Stimulated activated CD4-positive, alpha-beta T cell treated with anti-CD3 and anti-CD28 coated beads, TNF-alpha, amount 100 ng/mL, for 1 hour (primary cell): ENCODE measurements around the gene SUMO3.
"Not testable (repeated sequence)": the region's sequence is repeated elsewhere in the genome, so short reads cannot be mapped to it uniquely, and the experiment has no call there.

Experiments
- DNase-seq, 3 donors: peaks; one replicate each; pipeline ENCODE4 v3.0.0-alpha.2; 2020; ENCODE audit warnings: low read depth in 3 of 3, low spot score in 1 of 3

The SUMO3 gene

GRCh38 chr21:44847261-44848056 lies 29.6 kb upstream of the SUMO3 start:
- DNase-seq, result no peak

GRCh38 chr21:44846485-44847260 lies 28.8 kb upstream of the SUMO3 start:
- peak in 1 of 3 donors; percentile 13 for DNase-seq

DNA sequence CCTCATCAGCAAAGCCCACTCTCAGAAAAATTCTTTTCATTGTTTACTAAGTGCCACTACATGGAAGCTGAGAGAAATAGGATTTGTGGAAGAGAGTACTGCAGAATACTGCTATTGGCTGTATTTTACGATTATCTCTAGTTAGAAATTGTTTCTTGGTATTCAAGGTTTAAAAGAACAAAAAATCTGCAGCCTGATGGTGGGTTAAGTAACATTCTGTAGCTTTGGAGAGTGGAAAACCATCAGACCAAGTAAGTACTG lies 28.3 kb upstream of the SUMO3 start:
- DNase-seq, result no peak

GRCh38 chr21:44845418-44846223 lies 27.8 kb upstream of the SUMO3 start:
- DNase-seq, result peak in 1 of 3 donors; percentile 30

DNA sequence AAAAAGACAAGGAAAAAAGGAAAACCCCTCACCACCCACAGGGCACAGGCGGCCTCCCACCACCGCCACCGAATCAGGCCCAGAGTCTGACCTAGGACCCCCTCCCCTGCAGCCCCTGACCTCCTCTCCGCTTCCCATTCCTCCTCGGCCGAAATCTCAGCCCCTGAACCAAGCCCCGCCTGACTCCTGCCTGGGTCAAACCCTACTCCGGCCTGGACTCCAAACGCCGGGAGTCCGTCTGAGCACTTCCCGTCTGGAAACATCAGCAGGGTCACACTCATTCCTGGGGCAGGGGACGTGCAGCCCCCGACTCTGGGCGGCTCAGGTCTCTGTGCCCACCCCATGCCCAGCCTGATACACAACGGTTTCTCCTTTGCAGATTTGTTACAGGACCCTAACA lies 26.4 kb upstream of the SUMO3 start:
- no peak for DNase-seq

DNA sequence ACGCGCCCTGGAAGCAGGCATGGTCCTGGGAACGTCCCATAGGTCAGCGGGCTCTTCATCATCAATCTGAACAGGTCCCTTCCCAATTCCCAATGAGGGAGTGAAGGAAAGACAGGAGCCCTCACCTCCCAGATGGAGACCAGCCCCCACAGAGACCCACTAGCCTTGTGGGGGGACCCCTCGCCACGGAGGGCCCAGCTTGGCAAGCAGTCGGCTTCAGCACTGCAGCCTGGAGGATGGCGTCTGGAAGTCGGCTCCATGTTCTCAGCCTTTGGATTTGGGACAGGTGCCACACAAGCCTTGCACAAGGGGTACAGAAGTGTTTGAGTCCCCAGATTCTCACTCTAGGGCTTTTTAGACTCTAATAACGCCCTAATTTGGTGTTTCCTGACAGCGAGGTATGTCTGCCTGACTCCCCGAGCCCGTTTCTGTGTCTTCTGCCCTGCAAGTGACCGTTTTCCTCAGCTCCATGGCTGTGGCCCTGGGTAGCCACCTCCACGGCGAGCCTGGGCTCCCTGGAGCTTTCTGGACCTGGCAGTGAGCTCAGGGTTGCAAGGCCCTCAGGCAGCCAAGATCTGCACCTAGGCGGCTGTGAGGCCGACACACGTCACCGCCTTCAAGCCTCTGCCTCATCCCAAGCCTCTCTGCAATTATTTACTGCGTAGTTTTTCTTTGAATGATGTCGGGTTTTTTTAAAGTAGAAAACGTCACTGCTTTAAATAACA lies 25.0 kb upstream of the SUMO3 start:
- DNase-seq, result no peak

- DNase-seq, result no peak
These were observed 24.2 kb upstream of the SUMO3 start for GRCh38 chr21:44842087-44842486.

DNA sequence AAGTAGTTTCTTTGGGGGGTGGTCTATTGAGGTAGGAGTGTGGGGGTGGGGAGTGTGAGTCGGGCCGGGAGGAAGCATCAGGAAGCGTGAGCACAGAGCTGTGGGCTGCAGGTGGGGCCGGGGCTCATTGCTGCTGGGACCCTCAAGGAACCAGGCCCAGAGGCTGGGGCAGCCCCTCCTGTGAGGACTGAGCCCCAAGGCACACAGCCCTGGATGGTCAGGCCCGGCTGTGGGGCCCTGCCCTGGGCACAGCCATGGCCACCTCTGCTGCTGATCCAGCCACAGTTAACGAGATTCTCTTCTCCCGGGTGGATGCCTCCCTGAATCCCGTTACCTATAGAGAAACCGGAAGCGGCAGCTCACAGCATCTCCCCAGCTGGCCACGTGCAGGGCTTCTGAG lies 22.9 kb upstream of the SUMO3 start:
- DNase-seq, result no peak

- DNase-seq, result no peak
These were observed 21.1 kb upstream of the SUMO3 start for GRCh38 chr21:44838951-44839350.

GRCh38 chr21:44838039-44838895 lies 20.4 kb upstream of the SUMO3 start:
- DNase-seq, result no peak

GRCh38 chr21:44837537-44837936 lies 19.7 kb upstream of the SUMO3 start:
- DNase-seq, result no peak

- no peak for DNase-seq
These were observed 19.0 kb upstream of the SUMO3 start for GRCh38 chr21:44836666-44837471.

- DNase-seq, result no peak
These were observed 18.4 kb upstream of the SUMO3 start for GRCh38 chr21:44836349-44836665.

- DNase-seq, result no peak
These were observed 17.7 kb upstream of the SUMO3 start for GRCh38 chr21:44835647-44835973.

GRCh38 chr21:44834951-44835646 lies 17.2 kb upstream of the SUMO3 start:
- no peak for DNase-seq

- DNase-seq, result no peak
These were observed 16.5 kb upstream of the SUMO3 start for GRCh38 chr21:44834231-44834950.

DNA sequence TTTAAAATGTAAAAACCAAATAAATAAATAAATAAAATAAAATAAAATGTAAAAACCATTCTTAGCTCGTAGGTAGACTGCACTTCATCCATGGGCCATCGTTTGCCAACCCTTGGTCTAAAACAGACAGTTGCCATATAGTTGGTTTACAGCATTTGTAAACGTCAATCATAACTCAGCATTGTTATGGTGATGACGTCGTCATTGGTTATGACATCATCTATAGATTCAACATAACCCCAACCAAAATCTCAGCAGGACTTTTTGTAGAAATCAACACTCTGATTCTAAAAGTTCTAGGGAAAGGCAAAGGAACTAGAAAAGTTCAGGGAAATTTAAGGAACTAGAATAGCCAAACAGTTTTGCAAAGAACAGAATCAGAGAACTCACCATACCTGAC lies 15.8 kb upstream of the SUMO3 start:
- DNase-seq, result no peak

DNA sequence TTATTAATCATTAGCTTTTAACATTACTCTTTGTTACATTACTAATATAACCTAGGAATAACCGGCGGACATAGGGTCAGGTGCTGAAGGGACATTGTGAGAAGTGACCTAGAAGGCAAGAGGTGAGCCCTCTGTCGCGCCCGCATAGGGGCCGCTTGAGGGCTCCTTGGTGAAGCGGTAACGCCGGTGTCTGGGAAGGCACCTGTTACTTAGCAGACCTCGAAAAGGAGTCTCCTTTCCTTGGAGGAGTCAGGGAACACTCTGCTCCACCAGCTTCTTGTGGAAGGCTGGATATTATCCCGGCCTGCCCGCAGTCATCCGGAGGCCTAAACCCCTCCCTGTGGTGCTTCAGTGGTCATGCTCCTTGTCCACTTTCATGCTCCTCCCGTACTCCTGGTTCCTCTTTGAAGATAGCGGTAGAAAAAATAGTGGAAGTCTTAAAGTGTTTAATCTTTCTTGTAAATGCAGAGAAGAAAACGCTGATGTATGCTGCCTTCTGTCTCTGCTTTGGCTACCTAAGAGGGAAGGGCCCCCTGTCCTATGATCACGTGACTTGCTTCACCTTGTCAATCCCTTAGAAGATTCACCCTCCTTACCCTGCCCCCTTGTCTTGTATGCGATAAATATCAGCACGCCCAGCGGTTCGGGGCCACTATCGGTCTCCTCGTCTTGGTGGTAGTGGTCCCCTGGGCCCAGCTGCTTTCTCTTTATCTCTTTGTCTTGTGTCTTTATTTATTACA lies 14.8 kb upstream of the SUMO3 start:
- DNase-seq, result not testable (repeated sequence)
